Measurements from ENCODE around the gene MPV17.

Gene MPV17

DNA sequence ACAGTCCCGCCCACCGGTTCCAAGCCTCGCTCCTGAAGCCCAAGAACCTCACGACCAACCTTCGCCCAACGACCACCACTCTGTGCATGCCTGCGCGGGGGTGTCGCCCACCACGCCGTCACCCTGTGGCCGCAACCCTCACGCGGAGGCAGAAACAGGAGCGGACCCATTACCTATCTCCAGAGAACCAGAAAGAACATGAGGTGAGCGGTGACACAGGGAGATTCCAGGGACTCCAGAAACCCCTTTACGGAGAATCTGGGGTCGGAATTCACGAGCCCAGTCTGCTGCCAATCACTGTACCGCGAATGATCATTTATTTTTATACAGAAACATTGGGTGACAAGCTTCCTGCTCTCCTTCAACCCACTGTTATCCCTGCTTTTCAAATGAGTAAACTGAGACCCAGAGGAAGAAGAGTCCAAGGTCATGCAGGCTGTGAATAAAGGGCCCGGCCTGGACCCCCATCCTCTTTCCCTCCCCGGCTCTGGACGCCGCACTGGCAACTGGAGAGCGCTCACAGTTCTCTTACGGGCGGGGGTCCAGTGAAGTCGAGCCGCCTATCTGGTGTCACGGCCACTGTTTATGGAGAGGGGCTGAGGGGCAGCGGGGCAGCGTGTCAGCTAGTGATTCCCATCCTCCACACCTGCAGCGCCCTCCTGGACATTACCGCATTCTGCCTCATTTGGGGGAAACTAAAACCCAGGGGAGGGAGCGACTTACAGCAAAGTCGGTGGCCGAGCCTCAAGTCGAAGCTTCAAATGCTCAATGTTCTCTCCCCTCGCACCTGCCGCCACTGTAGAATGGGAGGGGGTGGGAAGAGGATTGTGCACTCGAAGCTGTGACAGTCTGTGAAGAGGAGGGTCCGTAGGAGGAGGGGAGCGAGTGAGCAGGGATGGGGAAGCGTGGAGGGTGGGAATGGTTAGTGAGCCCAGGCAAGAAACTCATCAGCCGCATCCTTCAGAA is 59.3 kb downstream of the MPV17 start:
- peak; percentile 48 for DNase-seq

DNA sequence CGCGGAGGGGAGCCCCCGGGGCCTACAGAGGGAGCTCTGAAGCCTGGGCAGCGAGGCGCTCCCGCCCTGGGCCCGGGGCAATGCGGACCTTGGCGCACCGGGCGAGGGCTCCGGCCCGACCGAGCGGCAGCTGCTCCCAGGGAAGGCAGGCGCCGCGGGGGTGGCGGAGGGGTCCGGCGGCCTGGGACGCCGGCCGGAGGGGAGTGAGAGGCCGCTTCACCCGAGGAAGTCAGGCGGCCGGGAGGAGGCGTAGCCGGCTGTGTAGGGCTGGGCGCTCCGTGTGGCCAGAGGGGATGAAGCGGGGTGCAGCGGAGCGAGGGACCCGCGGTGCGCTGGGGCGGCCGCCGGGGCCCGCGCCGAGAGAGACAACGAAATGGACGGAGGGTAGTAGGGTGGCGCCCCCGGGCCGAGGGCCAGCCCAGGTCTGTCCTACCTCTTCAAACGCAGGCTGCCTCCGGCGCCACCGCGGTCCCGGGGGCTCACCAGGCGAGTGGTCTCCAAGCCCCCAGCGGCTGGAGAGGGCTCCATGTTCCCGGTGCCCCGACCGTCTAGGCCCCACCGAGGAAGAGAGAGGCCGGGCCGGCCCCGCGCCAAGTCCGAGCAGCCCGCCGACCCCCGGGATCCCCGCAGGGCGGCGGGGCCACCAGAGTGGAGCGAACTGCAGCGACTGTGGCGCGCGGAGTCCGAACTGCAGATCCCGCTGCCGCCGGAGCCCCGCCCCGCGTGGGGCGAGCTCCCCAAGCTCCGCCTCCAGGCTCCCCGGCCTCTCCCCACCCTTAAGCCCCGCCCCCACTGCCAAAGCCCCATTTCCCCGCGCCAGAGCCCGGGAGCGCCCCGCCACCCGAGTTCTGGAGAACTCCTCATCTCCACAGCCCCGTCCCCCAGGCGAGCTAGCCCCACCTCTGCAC is 60.3 kb downstream of the MPV17 start, which contains the start of gene SLC30A3:
TSS of gene SLC30A3 (minus strand) at position 669 of the 908 bp plus-strand sequence. CDS start at position 528, 141 bp downstream.
- peak; percentile 46 for DNase-seq

DNA sequence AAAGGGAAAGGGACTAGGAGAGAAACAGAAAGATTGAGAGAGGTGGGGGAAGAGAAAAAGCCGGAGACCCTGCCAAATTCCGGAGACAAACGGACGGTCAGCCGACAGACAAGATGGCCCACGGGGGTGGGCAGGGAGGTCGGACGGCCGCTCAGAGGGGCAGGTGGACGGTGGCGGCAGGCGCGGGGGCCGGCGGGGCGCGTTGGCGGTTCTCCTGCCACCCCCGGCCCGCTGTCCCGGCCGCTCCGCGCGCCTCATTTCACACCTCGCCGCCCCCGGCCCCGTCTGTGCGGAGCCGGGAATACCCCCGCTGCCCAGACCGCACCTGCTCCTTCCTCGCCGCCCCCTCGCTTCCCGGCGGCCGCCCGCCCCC is 61.0 kb downstream of the MPV17 start:
- DNase-seq, result no peak

DNA sequence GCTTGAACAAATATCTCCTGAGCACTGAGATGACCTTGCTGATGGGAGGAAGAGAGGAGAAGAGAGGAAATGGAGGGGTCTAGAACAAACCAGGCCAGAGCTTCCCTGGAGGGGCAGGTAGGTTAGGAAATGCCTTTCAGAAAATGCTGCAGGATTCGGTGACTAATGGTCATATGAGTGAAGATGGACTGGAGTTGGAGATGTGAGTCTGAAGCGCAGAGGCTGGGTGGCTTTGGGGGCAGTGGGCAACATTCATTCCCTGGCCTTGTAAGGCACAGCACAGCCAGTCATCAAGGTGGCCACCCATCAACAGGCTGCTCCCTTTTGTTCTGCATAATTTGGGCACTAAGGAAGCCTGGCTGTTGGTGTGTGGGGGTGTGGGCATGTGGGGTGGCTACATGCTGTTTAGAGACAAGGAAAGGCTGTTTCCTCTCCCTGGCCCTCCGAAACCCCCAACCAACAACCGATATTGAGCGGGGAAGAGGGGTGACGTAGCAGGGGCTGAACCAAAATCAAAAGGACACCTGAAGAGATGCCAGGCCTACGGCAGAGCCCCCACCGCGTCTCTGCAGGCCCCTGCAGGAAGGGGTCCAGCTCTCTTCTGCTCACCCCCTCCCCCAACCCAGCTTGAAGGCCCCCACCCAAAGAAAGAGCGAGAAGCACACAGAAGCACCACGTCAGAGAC is 61.5 kb downstream of the MPV17 start:
- DNase-seq, result no peak
